ENCODE data around the gene ID1. TPM values are rescaled to one million over a fixed set of nuclear protein-coding genes. Genes with fewer than 3 reads are reported as not detected.

ID1 gene
- total RNA-seq, 1 experiment from 2014 or later = 360 TPM

DNA sequence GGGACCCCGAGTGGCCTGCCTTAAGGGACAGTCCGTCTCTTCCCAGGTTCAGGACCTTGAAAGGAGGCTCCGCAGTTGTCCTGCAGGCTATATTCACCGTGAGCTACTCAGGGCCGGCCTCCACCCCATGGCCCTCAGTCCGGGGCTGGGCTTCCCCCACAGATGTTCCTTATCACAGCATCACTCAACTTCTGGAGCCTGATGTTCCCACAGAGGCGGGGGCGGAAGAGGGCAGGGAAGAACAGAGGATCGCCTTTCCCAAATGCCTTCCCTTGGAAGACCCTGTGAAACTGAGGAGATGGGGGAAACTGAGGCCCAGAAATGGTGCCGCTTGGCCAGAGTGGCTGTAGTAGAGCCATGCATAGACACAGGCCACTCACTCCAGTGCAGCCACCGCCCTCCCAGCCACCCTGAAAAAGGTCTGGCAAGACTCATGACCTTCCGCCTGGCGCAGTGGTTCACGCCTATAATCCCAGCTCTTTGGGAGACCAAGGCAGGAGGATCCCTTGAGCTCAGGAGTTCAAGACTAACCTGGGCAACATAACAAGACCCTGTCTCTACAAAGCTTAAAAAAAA lies 28.3 kb downstream of the ID1 start:
- H4K5ac ChIP-seq (ENCODE audit: insufficient read length, low read depth, low read length) = no peak overlapping the region
- H3K4me1 ChIP-seq (ENCODE audit: insufficient read depth, low read length) = no peaks in the 10 kb centered on the region
- no peak overlapping the region for H3K9ac ChIP-seq (ENCODE audit: extremely low read depth, insufficient read length, low read length)
- TF ChIP-seq, protein P1, sequence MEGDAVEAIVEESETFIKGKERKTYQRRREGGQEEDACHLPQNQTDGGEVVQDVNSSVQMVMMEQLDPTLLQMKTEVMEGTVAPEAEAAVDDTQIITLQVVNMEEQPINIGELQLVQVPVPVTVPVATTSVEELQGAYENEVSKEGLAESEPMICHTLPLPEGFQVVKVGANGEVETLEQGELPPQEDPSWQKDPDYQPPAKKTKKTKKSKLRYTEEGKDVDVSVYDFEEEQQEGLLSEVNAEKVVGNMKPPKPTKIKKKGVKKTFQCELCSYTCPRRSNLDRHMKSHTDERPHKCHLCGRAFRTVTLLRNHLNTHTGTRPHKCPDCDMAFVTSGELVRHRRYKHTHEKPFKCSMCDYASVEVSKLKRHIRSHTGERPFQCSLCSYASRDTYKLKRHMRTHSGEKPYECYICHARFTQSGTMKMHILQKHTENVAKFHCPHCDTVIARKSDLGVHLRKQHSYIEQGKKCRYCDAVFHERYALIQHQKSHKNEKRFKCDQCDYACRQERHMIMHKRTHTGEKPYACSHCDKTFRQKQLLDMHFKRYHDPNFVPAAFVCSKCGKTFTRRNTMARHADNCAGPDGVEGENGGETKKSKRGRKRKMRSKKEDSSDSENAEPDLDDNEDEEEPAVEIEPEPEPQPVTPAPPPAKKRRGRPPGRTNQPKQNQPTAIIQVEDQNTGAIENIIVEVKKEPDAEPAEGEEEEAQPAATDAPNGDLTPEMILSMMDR (conservative IDR thresholded peaks at IDR 0.05) = no peak
- no peak overlapping the region for H2BK12ac ChIP-seq (ENCODE audit: insufficient read length, low read depth, low read length)
- H3T11ph ChIP-seq (ENCODE audit: low read length) = no peak overlapping the region
- H3K27me3 ChIP-seq (ENCODE audit: insufficient read depth, low read length) = no peaks in the 10 kb centered on the region
- no CpG with 5 or more reads among the region's 14 CpGs for WGBS (ENCODE audit: extremely low coverage, insufficient read length, low lambda C conversion rate)
- no peak overlapping the region for H3K27ac ChIP-seq (ENCODE audit: insufficient read length, low read depth, low read length)
- H3K79me2 ChIP-seq (ENCODE audit: insufficient read depth, low read length) = no peaks in the 10 kb centered on the region
- no peak overlapping the region for H3K18ac ChIP-seq (ENCODE audit: insufficient read length, low read depth, low read length)
- H4K8ac ChIP-seq (replicated peaks; ENCODE audit: insufficient read length, low read depth, low read length) = no peak overlapping the region
- H2BK120ac ChIP-seq (ENCODE audit: low read depth, low read length, poor library complexity, severe bottlenecking) = no peak overlapping the region
- no peak overlapping the region for H3K4ac ChIP-seq (ENCODE audit: low read depth, low read length)
- Mint-ChIP-seq H3K36me3 (ENCODE audit: insufficient read depth in 1 of 3, low read depth in 3 of 3) (no peaks in the 10 kb centered on the region), H3K9me3 (no peaks in the 10 kb centered on the region), H3K4me1 (peaks cover 3 to 7% of the 10 kb centered on the region in 2 experiments; a peak in 3 of 4 replicates), H3K4me3 (no peak overlapping the region), H3K27ac (no peak overlapping the region), H3K27me3 (ENCODE audit: low read depth) (peaks cover 1% of the 10 kb centered on the region; the same call in 1 of the 2 replicates)
- H4K20me1 ChIP-seq (ENCODE audit: control insufficient read depth, insufficient read depth, insufficient read length) = peaks cover 2% of the 10 kb centered on the region
- no peaks in the 10 kb centered on the region for H3K9me3 ChIP-seq (ENCODE audit: control insufficient read depth, low read depth, low read length)
- H3K23me2 ChIP-seq (ENCODE audit: insufficient read length, low read depth, low read length, poor library complexity, severe bottlenecking) = no peaks in the 10 kb centered on the region
- no peak overlapping the region for H2BK5ac ChIP-seq (ENCODE audit: insufficient read length, low read length)
- H4K91ac ChIP-seq (ENCODE audit: insufficient read length, low read depth, low read length) = no peak overlapping the region
- no peak overlapping the region for H3K4me2 ChIP-seq (ENCODE audit: insufficient read depth, insufficient read length, low read length)
- no peak overlapping the region for H2AFZ ChIP-seq (ENCODE audit: low read length)
- H2BK20ac ChIP-seq (ENCODE audit: low read depth, low read length, poor library complexity, severe bottlenecking) = no peak overlapping the region
- H3K79me1 ChIP-seq (ENCODE audit: insufficient read depth, low read depth, low read length, poor library complexity, severe bottlenecking) = no peaks in the 10 kb centered on the region
- H3K56ac ChIP-seq (ENCODE audit: insufficient read length, low read depth, low read length) = no peak overlapping the region
- H3K23ac ChIP-seq (ENCODE audit: insufficient read length, low read depth, low read length) = no peak overlapping the region
- H2BK15ac ChIP-seq (ENCODE audit: low read depth, low read length) = no peak overlapping the region
- no peak for DNase-seq
- no peak overlapping the region for H2AK5ac ChIP-seq (ENCODE audit: insufficient read length, low read length)
- H3K14ac ChIP-seq (ENCODE audit: insufficient read depth, low read length) = no peak overlapping the region
